NCI-H128 (cell line): ENCODE results near the gene CFB.
"Not testable (repeated sequence)": the region's sequence is repeated elsewhere in the genome, so short reads cannot be mapped to it uniquely, and the experiment has no call there.

Experiments
- DNase-seq: peaks from one replicate; lab custom pipeline; 2025; ENCODE audit not compliant: unreplicated experiment; lab: John Stamatoyannopoulos, UW

Gene CFB

DNA sequence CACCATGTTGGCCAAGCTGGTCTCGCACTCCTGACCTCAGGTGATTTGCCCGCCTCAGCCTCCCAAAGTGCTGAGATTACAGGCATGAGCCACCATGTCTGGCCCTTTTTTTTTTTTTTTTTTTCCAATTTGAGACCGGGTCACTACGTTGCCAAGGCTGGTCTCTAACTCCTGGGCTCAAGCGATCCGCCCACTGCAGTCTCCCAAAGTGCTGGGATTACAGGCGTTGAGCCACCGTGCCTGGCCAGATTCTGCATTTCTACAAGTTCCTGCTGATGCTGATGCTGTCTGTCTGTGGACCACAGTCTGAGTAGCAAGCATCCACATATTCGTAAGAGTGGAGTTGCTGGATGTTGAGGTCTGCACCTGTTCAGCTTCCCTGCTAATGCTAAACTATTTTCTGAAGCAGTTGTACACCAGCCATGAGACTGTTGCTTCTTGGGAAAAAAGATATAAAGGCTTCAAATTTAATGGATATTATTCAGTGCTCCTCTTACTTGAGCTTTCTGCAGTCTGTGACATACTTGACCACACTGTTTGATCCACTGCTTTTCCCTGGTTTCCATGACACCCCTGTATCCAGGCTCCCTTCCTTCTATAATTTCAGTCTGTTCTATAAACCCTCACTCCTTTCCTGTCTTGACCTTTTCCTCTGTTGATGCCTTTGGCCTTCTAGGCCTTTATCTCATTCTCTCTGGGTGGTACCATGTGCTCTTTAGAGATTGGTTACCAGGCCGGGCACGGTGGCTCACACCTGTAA, 33.9 kb upstream of the CFB start:
- DNase-seq: no peak

GRCh38 chr6:31915351-31915750, 30.5 kb upstream of the CFB start:
- no peak for DNase-seq

DNA sequence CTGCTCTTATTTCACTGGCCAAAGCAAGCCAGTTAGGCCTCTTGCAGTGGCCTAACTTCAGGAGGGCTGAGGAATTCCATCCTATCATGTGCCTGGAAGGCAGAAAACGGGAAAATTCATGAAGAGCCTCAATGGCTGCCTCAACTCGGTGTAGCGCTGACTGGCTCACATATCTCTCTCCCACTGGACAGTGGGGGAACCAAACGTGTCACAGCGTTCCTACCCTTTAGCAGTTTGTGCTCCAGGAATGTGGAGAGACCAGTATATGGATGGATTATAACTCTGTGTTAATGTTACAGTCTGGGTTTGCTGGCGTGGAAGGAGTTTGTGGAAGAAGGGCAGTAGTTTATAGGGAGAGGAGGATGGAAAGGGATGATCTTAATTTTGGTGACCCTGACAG, 30.1 kb upstream of the CFB start:
- no peak for DNase-seq

GRCh38 chr6:31918069-31918720, 27.7 kb upstream of the CFB start:
- DNase-seq: no peak

DNA sequence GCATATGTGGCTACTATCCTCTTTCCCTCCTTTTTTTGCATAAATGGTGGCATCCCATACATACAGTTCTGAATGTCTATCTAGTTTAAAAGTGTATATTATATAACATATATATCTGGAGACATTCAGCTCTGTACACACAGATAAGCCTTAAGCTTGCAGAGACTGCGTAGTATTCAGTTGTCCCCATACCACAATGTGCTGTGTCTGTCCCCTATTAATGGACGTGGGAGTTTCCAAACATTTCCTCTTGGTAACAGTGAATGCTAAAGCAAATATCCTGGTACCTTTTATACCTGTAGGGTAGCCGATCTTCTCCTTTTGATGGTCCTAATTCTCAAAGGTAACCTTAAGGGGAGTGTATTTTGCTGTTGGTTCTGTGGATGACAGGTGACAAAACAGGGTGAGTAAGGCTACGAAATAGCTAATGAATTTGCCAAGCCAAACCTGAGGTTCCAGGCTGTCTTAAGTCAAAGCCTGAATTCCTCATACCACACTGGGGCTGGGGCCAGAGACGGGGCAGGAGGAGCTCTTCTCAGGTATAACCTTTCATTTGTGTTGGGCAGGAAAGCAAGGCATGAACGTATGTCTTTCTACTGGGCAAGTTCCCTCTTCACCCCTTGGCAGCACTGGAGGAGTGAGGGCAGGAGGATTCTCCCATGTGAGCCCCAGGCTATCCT, 26.1 kb upstream of the CFB start:
- DNase-seq: no peak

GRCh38 chr6:31920811-31921210, 25.1 kb upstream of the CFB start:
- DNase-seq: no peak

GRCh38 chr6:31922942-31923341, 23.0 kb upstream of the CFB start:
- DNase-seq: no peak

DNA sequence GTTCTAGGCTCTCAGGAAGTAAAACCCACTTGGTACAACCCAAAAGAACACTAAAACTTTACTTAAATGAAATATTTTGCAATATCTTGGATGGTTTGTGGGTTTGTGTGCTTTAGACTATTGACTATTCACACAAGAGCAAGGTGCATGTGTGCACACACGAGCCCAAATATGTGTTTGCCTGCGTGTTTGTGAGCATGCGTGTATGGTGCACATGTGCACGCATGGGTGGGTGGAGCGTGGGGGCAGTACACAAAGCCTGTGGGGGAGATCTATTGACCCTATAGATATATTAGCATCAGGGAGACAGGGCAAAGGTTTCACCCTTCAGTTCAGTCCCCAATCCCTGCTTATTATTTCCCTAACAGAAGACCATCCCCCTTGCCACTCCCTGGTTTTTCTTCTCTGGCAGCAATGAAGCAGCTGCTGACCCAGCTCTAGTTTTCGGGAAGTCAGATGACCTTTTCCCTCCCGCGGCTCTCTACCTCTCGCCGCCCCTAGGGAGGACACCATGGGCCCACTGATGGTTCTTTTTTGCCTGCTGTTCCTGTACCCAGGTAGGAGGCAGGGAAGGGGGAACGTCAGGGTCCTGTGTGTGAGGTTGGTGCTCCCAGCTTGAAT, 18.5 kb upstream of the CFB start, which contains the start of gene C2:
Gene C2, plus strand, starts transcription at position 476 of the 621 bp plus-strand sequence. Its CDS starts 36 bp downstream, at position 512.
- DNase-seq: no peak

DNA sequence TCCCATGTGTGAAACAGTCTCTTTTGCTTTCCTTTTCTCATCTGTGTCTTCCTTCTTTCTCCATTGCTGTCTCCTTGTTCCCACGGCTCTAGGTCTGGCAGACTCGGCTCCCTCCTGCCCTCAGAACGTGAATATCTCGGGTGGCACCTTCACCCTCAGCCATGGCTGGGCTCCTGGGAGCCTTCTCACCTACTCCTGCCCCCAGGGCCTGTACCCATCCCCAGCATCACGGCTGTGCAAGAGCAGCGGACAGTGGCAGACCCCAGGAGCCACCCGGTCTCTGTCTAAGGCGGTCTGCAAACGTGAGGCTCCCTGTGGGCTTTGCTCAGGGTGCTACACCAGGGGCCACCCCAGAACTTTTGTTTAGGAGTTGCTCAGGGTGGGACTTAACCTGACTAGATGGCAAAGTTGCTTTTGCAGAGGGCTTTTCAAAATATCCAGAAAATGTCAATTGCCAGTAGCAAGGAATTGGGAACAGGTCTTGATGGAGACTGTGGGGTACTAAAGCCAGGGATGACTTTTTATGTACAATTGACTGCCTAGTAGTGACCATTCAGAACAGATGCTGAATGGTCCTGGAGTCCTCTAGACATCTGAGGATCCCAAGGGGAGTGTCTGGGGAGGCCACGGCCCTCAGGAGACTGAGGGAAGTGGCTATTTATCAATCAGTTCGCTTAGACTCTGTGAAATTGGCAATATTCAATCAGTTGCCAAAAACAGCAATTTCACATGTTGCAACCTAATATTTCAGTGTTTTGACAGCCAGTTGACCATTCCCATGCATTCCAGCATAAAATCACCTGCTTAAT, 17.8 kb upstream of the CFB start:
- DNase-seq: no peak

- no peak for DNase-seq
Observed at GRCh38 chr6:31928672-31928939, 17.3 kb upstream of the CFB start.

DNA sequence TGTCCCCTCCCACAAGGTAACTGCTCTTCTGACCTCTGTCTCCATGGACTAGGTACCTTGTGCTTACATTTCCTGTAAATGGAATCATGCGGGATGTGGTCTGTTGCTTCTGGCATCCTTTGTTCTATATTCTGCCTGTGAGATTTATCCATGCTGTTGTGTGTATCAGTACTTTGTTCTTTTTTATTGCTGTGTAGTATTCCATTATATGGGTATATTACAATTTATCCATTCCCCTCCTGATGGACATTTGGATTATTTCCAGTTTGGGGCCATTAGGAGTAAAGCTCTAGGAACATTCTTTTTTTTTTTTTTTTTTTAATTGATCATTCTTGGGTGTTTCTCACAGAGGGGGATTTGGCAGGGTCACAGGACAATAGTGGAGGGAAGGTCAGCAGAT, 14.9 kb upstream of the CFB start:
- DNase-seq: no peak

GRCh38 chr6:31932137-31932536, 13.8 kb upstream of the CFB start:
- DNase-seq: not testable (repeated sequence)

DNA sequence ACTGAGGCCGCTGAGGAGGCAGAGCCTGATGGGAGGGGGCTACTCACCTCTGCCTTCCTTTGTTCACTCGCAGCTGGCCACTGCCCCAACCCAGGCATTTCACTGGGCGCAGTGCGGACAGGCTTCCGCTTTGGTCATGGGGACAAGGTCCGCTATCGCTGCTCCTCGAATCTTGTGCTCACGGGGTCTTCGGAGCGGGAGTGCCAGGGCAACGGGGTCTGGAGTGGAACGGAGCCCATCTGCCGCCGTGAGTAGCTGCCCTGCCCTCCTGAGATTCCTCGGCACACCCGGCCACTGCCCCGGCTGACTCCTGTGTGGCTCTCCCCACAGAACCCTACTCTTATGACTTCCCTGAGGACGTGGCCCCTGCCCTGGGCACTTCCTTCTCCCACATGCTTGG, 12.4 kb upstream of the CFB start:
- DNase-seq: no peak

DNA sequence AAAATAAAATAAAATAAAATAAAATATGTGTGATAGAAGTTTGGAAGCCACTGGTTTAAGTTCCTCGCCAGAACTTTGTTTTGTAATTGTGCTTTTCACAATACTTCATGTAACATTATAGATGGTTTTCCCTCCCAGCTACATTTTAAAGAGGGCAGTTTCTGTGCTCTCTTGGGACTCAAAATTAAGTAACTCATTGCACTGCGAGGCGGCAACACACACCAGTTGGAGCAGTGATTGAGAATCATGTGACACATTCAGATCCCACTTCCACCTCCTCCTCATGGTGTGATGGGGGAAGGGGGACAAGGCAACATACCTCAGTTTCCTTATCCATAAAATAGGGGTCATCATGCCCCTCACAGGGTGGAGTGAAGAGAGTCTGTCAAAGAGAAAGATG, 10.9 kb upstream of the CFB start:
- no peak for DNase-seq

DNA sequence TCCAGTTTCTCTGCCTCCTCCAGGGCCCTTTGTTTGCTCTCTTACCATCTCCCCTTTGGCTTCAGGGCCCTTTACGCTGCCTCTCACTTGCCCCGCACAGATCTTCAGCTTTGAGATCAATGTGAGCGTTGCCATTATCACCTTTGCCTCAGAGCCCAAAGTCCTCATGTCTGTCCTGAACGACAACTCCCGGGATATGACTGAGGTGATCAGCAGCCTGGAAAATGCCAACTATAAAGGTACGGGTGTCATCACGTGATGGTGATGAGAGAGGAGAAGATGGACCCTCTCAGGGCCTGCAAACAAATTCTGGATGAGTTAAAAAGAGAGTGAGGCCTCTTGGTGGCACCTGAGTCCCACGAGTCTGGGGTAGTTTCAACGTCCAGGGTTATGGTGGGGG, 10.1 kb upstream of the CFB start:
- DNase-seq: no peak

GRCh38 chr6:31940256-31940664, 5.6 kb upstream of the CFB start:
- DNase-seq: no peak

DNA sequence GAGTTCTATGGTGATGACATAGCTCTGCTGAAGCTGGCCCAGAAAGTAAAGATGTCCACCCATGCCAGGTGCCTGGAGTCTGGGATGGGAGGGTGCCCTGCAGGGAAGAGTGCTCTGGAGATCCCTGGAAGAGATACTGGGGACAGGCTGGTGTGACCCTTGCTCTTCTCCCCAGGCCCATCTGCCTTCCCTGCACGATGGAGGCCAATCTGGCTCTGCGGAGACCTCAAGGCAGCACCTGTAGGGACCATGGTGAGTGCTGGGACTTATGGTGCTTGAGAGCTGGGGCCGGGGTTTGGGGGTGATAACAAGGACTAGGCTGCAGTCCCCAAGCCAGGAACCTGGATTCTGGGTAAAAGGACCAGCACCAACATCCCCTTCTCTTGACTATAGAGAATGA, 2.2 kb upstream of the CFB start:
- DNase-seq: no peak

GRCh38 chr6:31945154-31945506, 765 bp upstream of the CFB start:
- DNase-seq: no peak

DNA sequence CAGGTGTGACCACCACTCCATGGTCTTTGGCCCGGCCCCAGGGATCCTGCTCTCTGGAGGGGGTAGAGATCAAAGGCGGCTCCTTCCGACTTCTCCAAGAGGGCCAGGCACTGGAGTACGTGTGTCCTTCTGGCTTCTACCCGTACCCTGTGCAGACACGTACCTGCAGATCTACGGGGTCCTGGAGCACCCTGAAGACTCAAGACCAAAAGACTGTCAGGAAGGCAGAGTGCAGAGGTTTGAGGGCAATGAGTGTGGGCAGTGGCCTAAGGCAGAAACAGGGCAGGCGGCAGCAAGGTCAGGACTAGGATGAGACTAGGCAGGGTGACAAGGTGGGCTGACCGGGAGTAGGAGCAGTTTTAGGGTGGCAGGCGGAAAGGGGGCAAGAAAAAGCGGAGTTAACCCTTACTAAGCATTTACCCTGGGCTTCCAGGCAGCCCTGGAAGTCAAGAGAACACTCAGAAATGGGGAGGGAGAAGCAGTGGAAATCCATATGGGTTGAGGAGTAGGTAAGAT, 533 bp downstream of the CFB start:
- no peak for DNase-seq

DNA sequence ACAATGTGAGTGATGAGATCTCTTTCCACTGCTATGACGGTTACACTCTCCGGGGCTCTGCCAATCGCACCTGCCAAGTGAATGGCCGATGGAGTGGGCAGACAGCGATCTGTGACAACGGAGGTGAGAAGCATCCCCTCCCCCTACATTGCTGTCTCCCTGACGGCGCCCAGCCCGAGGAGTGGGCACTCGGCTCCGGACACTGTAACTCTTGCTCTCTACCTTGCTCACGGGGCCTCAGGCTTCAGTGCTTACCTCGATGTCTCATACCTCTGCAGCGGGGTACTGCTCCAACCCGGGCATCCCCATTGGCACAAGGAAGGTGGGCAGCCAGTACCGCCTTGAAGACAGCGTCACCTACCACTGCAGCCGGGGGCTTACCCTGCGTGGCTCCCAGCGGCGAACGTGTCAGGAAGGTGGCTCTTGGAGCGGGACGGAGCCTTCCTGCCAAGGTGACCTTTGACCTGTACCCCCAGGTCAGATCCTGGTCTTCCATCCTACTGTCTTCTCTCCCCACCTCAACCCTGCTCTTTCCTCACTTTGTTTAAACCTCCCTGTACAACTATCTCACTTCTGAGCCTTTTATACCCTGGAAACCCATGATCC, 1.3 kb downstream of the CFB start:
- no peak for DNase-seq

- DNase-seq: no peak
Observed at GRCh38 chr6:31947864-31948263, 2.0 kb downstream of the CFB start.
